K562 (cell line): ENCODE measurements around the gene CLDND2. TPM values are rescaled to one million over a fixed set of nuclear protein-coding genes. Genes with fewer than 3 reads are reported as not detected.

Experiments used
- ARNT ChIP-seq, 2 experiments: fragments of 450-650 bp; IDR thresholded peaks; 2 replicates each; pipeline ENCODE4 v1.6.1; 2016; ENCODE audit warnings: mild to moderate bottlenecking in 1 of 2
- BDP1 ChIP-seq: IDR thresholded peaks from 3 replicates; pipeline ENCODE4 v1.6.1; 2011; ENCODE audit not compliant: insufficient read length, insufficient read depth
- BRF2 ChIP-seq: IDR thresholded peaks from 3 replicates; pipeline ENCODE4 v1.6.1; 2011; ENCODE audit warnings: borderline replicate concordance, mild to moderate bottlenecking; ENCODE audit not compliant: insufficient read length, insufficient read depth
- CBFA2T3 ChIP-seq: fragments of 450-650 bp; IDR thresholded peaks from 2 replicates; pipeline ENCODE4 v1.6.1; 2017
- CEBPG ChIP-seq, 3 experiments: fragments of 200-800 bp in 1 of 3; sonication (Bioruptor generic) in 1 of 3; sonication (generic) in 1 of 3; formaldehyde crosslinking in 1 of 3; IDR thresholded peaks in 2 of 3; conservative IDR thresholded peaks in 1 of 3; 2 replicates each; pipeline versions ENCODE4 v1.6.1 to v1.8.0; 2016 to 2022; ENCODE audit warnings: missing compliant biosample characterization in 2 of 3, missing genetic modification characterization in 2 of 3, mild to moderate bottlenecking in 1 of 3, missing genetic modification reagents in 1 of 3
- DACH1 ChIP-seq: fragments of 450-650 bp; IDR thresholded peaks from 2 replicates; pipeline ENCODE4 v1.6.1; 2018; ENCODE audit not compliant: partially characterized antibody
- ETV5 ChIP-seq: sonication (generic); formaldehyde crosslinking; IDR thresholded peaks from 2 replicates; pipeline ENCODE4 v1.4.0; 2020; ENCODE audit warnings: low read depth, mild to moderate bottlenecking, missing genetic modification reagents
- GATAD2B ChIP-seq: fragments of 450-650 bp; IDR thresholded peaks from 2 replicates; pipeline ENCODE4 v1.6.1; 2017; ENCODE audit warnings: mild to moderate bottlenecking, borderline replicate concordance
- HMG20B ChIP-seq: fragments of 250-450 bp; sonication (Bioruptor Pico); IDR thresholded peaks from 2 replicates; pipeline ENCODE4 v1.5.0; 2021; ENCODE audit warnings: mild to moderate bottlenecking
- L3MBTL2 ChIP-seq: fragments of 450-650 bp; IDR thresholded peaks from 2 replicates; pipeline ENCODE4 v1.6.1; 2016; ENCODE audit warnings: mild to moderate bottlenecking, moderate library complexity
- LCOR ChIP-seq: sonication (generic); formaldehyde crosslinking; IDR thresholded peaks from 2 replicates; pipeline ENCODE4 v1.8.0; 2022; ENCODE audit warnings: mild to moderate bottlenecking, missing genetic modification reagents
- POLR2A ChIP-seq: fragments of 450-650 bp; conservative IDR thresholded peaks from 2 replicates; pipeline ENCODE4 v1.6.1; 2016
- SMARCE1 ChIP-seq: fragments of 450-650 bp; IDR thresholded peaks from 2 replicates; pipeline ENCODE4 v1.7.1; 2016; ENCODE audit warnings: mild to moderate bottlenecking
- SPI1 ChIP-seq: IDR thresholded peaks from 2 replicates; pipeline ENCODE4 v1.6.1; 2011; ENCODE audit warnings: low read depth, low read length, control low read depth, borderline replicate concordance
- TARDBP ChIP-seq: fragments of 450-650 bp; IDR thresholded peaks from 2 replicates; pipeline ENCODE4 v1.6.1; 2016
- TEAD4 ChIP-seq, 2 experiments: sonication (generic) in 1 of 2; formaldehyde crosslinking in 1 of 2; IDR thresholded peaks; 2 replicates each; pipeline versions ENCODE4 v1.6.1 to v1.8.0; 2012 to 2022; ENCODE audit warnings: borderline replicate concordance in 1 of 2, inconsistent platforms in 1 of 2, low read length in 1 of 2, mild to moderate bottlenecking in 1 of 2, missing genetic modification reagents in 1 of 2
- TFE3 ChIP-seq: fragments of 450-650 bp; formaldehyde crosslinking; IDR thresholded peaks from 2 replicates; pipeline ENCODE4 v1.4.0; 2020; ENCODE audit warnings: mild to moderate bottlenecking, mixed read lengths
- polyA plus RNA-seq, 8 experiments: library from polyadenylated mRNA; depleted of rRNA in 4 of 8; stranded (reverse) in 5 of 8; unstranded in 3 of 8; fragments of >200 nt; fragmentation: Nextera tagmentation in 2 of 8; fragmentation: Illumina TruSeq in 1 of 8; extraction: Ambion mirVana in 2 of 8; extraction: Trizol in 1 of 8; gene quantifications; 2 replicates each; pipeline versions ENCODE4 v1.2.1 to v1.2.3, GENCODE V29; 2011 to 2014; ENCODE audit warnings: inconsistent platforms in 1 of 8, missing spikeins in 1 of 8
- total RNA-seq, 7 experiments: library from RNA; depleted of rRNA in 6 of 7; stranded (reverse); fragments of >200 nt in 6 of 7; fragmentation: Illumina TruSeq in 2 of 7; extraction: Trizol in 2 of 7; gene quantifications; 2 replicates each; pipeline versions ENCODE4 v1.2.1 to v1.2.3, GENCODE V29; 2011 to 2021; ENCODE audit warnings: low replicate concordance in 1 of 7
- TF ChIP-seq, protein P1 (sequence below): fragments of 450-650 bp; IDR thresholded peaks from 2 replicates; pipeline ENCODE4 v1.6.1; 2018; ENCODE audit not compliant: partially characterized antibody
- TF ChIP-seq, protein P2 (sequence below): fragments of 450-650 bp; IDR thresholded peaks from 2 replicates; pipeline ENCODE4 v1.6.1; 2016; ENCODE audit warnings: antibody characterized with exemption

CLDND2 gene
- total and polyA plus RNA-seq, 9 of the 15 experiments (the other 6 are each of a cell fraction or from before 2014, with no cell fraction given), result 0.45 to 4.0 (median 1.2) TPM; not detected in 3

- TF ChIP-seq, protein P1, sequence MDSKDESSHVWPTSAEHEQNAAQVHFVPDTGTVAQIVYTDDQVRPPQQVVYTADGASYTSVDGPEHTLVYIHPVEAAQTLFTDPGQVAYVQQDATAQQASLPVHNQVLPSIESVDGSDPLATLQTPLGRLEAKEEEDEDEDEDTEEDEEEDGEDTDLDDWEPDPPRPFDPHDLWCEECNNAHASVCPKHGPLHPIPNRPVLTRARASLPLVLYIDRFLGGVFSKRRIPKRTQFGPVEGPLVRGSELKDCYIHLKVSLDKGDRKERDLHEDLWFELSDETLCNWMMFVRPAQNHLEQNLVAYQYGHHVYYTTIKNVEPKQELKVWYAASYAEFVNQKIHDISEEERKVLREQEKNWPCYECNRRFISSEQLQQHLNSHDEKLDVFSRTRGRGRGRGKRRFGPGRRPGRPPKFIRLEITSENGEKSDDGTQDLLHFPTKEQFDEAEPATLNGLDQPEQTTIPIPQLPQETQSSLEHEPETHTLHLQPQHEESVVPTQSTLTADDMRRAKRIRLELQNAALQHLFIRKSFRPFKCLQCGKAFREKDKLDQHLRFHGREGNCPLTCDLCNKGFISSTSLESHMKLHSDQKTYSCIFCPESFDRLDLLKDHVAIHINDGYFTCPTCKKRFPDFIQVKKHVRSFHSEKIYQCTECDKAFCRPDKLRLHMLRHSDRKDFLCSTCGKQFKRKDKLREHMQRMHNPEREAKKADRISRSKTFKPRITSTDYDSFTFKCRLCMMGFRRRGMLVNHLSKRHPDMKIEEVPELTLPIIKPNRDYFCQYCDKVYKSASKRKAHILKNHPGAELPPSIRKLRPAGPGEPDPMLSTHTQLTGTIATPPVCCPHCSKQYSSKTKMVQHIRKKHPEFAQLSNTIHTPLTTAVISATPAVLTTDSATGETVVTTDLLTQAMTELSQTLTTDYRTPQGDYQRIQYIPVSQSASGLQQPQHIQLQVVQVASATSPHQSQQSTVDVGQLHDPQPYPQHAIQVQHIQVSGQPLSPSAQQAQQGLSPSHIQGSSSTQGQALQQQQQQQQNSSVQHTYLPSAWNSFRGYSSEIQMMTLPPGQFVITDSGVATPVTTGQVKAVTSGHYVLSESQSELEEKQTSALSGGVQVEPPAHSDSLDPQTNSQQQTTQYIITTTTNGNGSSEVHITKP, result no peak
- TF ChIP-seq CBFA2T3, result peak; percentile 47
- TF ChIP-seq TARDBP, result peak; percentile 52; the same call in 1 of the 2 replicates
- no peak for TF ChIP-seq BRF2
- TF ChIP-seq TFE3 (CRISPR knock-in tag), result no peak
- no peak for TF ChIP-seq POLR2A
- no peak for TF ChIP-seq CEBPG (CRISPR knock-in tag; IDR thresholded peaks at IDR 0.05)
- TF ChIP-seq CEBPG (tag; conservative IDR thresholded peaks at IDR 0.05 in 1 of 2, IDR thresholded peaks at IDR 0.05 in 1 of 2), result no peak
- no peak for TF ChIP-seq HMG20B (CRISPR knock-in tag)
- TF ChIP-seq DACH1, result no peak
- TF ChIP-seq SMARCE1, result peak; percentile 27; the same call in 1 of the 2 replicates
- TF ChIP-seq L3MBTL2, result peak; percentile 94
- TF ChIP-seq GATAD2B, result no peak
- peak; percentile 76; the same call in 1 of the 2 replicates for TF ChIP-seq LCOR (CRISPR knock-in tag)
- no peak for TF ChIP-seq SPI1
- peak; percentile 68 to 85; a peak in 2 of 4 replicates for TF ChIP-seq ARNT (IDR thresholded peaks at IDR 0.05)
- no peak for TF ChIP-seq BDP1
- peak; percentile 35; the same call in 1 of the 2 replicates for TF ChIP-seq TEAD4 (IDR thresholded peaks at IDR 0.05; ENCODE audit: low read length)
- TF ChIP-seq TEAD4 (CRISPR knock-in tag; IDR thresholded peaks at IDR 0.05; ENCODE audit: borderline replicate concordance), result no peak
- TF ChIP-seq, protein P2, sequence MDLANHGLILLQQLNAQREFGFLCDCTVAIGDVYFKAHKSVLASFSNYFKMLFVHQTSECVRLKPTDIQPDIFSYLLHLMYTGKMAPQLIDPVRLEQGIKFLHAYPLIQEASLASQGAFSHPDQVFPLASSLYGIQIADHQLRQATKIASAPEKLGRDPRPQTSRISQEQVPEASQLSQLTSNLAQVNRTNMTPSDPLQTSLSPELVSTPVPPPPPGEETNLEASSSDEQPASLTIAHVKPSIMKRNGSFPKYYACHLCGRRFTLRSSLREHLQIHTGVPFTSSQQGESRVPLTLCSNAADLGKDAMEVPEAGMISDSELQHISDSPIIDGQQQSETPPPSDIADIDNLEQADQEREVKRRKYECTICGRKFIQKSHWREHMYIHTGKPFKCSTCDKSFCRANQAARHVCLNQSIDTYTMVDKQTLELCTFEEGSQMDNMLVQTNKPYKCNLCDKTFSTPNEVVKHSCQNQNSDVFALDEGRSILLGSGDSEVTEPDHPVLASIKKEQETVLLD, result peak; percentile 64; the same call in 1 of the 2 replicates
- peak; percentile 51; the same call in 1 of the 2 replicates for TF ChIP-seq ETV5 (CRISPR knock-in tag)
Measured at GRCh38 chr19:51338563-51339312, 30.1 kb downstream of the CLDND2 start (continued).
